CD4-positive, alpha-beta T cell treated with Interleukin-12 subunit alpha and Interleukin-12 subunit beta, for 1 hour (primary cell): ENCODE measurements around the gene CFDP1.
"Not testable (repeated sequence)": the region's sequence is repeated elsewhere in the genome, so short reads cannot be mapped to it uniquely, and the experiment has no call there.

Experiments used
- DNase-seq: peaks from one replicate; pipeline ENCODE4 v3.0.0-alpha.2; 2020

The CFDP1 gene

DNA sequence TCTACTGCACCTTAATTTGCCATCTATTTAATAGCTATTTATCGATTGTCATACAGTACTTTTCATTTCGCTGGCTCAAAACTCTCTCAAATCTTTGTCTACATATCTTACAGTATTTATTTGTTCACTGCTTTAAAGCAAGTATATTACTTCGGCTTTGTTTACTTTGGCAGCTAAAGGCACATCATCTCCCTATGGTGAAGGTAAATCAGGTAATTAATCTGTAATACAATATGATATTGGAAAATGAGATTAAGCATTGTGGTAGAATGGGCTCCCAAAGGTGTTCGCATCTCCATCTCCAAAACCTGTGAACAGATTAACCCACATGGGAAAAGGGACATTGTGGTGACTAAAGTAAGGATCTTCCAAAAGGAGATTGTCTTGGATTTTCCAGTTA is 24.7 kb upstream of the CFDP1 start:
- DNase-seq = no peak

DNA sequence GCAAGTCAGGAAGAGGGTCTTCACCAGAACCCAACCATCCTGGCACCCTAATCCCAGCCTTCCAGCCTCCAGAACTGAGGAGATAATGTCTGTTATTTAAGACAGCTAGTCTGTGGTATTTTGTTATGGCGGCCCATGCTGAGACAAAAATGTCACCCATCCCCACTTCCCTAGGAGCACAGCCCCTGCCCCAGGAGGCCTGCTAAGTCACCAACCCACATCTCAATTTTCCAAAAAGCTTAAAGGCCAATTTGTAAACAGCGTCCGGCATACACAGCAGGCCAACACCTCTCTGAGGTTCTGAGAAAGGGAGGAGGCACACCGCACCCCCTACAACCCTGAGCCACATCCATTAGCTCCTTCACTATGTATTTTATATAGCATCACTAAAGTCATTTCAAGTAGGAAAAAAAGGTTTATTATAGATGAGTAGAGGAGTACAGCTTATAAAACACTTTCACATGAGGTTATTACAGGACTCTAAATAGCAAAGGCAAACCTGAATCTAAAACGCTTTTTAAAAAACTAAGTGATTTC is 24.2 kb upstream of the CFDP1 start:
- no peak for DNase-seq

DNA sequence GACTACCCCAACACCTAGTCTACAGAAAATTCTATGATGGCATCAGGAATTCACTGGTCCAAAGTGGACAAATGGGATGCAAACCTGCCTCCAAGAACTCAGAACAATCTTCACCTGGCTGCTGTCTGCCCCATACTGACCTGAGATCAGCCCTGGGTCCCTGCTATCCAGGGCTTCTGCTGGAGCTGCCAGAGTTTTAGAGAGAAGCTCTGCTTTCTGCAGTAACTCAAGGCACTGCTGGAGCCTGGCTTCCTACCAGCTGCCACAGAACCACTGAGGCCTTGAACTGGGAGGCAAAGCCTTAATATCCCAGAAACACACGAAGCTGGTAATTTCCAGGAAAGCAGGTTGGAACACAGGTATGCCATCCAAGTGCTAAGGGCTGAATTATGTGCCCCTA is 23.7 kb upstream of the CFDP1 start:
- no peak for DNase-seq

DNA sequence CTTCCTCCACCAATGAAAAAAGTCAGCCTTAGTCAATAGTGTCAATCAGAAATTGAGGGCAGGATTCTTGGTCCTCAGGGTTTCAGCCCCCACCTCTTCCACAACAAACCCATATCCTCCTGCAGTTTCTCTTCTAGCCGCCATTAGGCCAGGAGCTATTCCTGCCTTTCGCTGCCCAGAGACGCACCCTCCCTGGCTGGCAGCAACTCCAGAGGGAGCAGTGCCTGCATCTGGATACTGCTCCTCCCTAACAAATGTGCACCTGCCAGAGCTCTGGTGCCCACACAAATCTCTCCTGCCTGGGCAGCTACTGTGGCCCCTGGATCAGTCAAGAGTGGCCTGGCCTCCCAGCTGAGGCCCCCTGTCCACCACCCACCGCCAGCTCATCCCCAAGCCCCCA is 23.2 kb upstream of the CFDP1 start:
- not testable (repeated sequence) for DNase-seq

DNA sequence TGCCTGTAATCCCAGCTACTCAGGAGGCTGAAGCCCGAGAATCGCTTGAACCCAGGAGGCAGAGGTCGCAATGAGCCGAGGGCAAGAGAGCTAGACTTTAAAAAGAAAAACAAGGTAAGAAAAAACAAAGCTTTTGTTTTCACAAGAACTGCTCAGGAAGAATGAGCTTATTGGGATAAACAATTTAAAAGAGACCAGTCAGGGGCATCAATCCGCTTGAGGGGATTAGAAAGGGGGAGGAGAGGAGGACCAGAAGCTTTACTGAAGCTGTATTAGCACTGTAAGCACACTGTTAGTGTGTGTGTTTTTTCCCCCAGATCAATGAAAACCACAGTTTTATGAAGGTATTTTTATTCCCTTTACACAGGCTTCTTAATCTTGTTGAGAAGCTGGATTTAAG is 22.4 kb upstream of the CFDP1 start:
- DNase-seq = no peak

DNA sequence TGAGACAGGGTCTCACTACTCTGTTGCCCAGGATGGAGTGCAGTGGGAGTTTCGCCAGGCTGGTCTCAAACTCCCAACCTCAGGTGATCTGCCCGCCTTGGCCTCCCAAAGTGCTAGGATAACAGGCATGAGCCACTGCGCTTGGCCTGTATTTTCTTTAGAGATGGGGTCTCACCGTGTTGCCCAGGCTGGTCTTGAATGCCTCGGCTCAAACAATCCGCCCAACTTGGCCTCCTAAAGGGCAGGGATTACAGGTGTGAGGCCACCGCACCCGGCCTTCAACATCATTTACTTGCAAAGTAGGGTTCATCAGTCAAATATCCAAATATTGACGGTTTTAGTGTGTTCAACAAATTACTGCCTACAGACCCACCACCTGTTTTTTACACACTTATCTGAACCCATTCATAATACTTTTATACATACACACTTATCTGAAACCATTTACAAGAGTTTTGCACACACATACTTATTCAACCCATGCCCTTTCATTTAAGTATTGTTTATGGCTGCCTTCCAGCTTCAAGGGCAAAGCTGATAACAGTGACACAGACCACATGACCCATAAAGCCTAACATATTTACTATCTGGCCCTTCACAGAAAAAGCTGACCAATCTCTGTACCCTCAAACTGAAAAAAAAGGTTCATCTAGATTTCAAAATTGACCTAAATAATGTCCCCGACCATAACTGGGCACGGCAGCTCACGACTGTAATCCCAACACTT is 19.3 kb upstream of the CFDP1 start:
- no peak for DNase-seq

DNA sequence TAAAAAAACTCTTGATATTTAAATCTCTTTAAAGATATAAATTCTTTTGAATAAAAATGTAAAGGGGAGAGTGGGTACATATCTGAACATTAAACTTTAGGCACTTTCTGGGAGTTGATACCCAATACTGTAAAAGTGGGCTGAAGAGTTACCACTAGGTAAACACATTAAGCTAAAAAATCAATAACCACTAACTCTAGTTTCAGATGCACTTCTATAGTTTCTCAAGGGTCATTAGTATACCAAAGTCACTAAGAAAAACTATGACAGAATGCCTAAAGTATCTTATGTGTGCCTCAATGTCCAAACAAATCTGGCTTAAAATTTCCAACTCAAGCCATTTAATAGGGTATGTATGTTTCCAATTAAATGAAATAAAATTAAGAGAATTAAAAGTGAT is 13.1 kb upstream of the CFDP1 start:
- no peak for DNase-seq

DNA sequence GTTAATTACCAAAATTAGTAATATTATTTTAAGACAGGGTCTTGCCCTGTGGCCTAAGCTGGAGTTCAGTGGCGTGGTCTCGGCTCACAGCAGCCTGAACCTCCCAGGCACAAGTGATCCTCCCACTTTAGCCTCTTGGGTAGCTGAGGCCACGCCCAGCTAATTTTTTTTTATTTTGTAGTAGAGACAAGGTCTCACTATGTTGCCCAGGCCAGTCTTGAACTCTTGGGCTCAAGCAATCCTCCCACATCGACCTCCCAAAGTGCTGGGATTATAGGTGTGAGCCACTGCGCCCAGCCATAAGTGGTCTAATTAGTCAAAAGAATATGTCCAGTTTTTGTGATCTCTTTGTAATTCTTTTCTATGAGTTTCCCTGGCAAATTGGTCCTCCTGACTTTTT is 12.0 kb upstream of the CFDP1 start:
- DNase-seq = no peak

DNA sequence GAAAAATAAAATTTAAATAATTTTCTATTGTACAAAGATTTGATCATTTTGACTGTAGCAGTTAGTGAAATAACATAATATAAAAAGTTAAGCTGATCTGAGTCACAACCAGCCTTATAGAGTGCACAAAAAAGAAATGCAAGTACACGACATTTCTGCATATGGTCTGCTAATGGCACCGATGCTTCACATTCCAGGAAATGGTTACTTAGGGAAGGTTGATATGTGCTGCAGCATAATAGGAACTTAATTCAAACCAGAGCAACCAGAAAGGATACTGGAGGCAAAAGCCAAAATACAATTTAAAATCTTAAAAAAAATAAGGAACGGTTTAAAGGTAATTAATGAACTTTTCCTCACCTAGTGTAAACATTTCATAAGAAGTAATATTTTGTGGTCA is 10.0 kb upstream of the CFDP1 start:
- no peak for DNase-seq

DNA sequence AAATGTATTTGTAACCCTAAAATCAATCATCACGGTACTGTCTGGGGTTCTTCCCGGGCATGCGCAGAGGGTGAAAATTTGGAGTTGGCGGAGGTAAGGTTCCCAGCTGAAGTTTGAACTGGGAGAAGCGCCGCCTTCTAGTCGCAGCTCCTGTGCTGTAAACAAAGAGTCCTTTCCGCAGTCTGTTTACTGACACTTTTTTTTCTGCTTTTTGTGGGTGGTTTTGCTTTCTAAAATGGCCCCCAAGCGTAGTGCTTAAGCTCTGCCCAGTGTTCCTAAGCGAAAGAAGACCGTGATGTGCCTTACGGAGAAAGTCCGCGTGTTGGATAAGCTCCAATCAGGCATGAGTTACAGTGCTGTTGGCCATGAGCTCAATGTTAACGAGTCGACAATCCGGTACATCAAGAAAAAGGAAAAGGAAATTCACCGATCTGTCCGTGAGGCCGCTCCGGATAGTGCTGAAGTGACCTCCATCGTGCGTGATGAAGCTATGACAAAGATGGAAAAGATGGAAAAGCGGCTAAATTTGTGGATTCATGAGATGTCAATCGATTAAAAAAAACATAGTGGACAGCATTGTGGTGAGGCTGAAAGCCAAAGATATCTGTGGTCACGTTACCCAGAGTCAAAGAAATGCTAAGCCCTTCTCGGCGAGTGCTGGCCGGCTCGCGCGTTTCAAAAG is 570 bp upstream of the CFDP1 start:
- peak; percentile 86 for DNase-seq

DNA sequence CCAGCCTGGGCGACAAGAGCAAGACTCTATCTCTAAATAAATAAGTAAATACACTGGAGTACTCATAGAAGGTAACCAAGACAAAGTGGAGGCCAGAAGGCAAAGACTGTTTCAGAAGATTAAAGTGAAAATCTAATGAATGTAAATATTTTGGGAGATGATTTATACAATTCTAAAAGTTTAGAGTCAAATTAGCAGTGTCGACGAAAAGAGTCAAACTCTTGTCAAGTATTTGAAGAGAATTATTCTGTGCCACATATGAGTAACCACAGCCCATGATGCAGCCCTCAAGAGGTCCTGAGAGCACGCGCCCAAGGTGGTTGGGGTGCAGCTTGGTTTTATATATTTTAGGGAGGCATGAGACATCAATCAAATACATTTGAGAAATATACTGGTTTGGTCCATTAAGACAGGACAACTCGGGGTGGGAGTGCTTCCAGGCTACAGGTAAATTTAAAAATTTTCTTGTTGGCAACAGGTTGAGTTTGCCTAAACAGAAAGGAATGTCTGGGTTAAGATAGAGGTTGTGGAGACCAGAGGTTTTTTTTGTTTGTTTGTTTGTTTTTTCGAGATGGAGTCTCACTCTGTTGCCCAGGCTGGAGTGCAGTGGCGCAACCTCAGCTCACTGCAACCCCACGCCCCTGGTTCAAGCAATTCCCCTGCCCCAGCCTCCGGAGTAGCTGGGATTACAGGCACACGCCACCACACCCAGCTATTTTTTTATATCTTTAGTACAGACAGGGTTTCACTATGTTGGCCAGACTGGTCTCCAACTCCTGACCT is 3.5 kb downstream of the CFDP1 start:
- DNase-seq = no peak

DNA sequence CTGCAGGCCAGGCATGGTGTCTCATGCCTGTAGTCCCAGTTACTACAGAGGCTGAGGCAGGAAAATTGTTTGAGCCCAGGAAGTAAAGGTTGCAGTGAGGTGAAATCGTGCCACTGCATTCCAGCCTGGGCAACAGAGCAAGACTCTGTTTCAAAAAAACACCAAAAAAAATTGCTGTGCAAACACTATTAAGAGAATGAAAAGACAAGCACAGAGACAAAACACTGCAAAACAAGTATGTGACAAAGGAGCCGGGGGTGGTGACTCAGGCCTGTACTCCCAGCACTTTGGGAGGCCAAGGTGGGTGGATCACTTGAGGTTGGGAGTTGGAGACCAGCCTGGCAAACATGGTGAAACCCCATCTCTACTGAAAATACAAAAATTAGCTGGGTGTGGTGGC is 6.8 kb downstream of the CFDP1 start:
- not testable (repeated sequence) for DNase-seq

DNA sequence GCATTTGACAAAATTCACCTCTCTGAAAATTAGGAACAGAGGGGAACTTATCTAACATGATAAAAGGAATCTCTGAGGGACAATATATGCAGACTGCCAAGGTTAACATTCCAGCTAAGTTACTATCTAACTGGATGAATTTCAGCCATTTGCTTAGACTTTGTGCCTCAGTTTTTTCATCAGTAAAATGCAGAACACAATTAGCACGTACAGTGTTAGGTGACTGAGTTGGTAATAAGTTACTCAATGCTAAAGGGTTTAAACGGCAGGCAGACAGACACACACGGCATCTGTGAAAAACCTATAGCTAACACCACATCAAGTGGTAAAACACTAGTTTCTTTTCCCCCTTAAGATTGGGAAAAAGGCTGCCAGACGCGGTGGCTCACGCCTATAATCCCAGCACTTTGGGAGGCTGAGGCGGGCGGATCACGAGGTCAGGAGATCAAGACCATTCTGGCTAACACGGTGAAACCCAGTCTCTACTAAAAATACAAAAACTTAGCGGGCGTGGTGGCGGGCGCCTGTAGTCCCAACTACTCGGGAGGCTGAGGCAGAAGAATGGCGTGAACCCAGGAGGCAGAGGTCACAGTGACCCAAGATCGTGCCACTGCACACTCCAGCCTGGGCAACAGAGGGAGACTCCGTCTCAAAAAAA is 9.1 kb downstream of the CFDP1 start:
- DNase-seq = not testable (repeated sequence)

DNA sequence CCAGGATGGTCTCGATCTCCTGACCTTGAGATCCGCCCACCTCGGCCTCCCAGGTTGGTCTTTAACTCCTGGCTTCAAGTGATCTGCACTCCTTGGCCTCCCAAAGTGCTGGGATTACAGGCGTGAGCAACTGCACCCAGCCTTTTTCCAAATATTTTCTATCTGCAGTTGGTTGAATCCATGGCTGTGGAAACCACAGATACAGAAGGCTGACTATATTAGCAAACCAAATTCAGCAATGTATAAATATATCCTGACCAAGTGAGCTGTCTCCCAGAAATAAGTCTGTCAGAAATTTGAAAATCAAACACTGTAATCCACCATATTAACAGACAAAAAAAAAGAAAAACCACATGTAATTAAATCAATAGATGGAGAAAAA is 9.6 kb downstream of the CFDP1 start:
- DNase-seq = no peak

DNA sequence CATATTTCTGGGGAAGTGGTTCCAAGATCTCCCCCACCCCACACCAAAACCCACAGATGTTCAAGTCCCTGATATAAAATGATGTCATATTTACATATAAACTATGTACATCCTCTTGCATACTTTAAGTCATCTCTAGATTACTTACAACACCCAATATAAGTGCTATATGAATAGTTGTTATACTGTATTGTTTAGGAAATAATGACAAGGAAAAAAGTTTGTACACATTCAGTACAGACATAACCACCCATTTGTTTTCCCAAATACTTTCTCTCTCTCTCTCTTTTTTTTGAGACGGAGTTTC is 11.5 kb downstream of the CFDP1 start:
- DNase-seq = no peak

DNA sequence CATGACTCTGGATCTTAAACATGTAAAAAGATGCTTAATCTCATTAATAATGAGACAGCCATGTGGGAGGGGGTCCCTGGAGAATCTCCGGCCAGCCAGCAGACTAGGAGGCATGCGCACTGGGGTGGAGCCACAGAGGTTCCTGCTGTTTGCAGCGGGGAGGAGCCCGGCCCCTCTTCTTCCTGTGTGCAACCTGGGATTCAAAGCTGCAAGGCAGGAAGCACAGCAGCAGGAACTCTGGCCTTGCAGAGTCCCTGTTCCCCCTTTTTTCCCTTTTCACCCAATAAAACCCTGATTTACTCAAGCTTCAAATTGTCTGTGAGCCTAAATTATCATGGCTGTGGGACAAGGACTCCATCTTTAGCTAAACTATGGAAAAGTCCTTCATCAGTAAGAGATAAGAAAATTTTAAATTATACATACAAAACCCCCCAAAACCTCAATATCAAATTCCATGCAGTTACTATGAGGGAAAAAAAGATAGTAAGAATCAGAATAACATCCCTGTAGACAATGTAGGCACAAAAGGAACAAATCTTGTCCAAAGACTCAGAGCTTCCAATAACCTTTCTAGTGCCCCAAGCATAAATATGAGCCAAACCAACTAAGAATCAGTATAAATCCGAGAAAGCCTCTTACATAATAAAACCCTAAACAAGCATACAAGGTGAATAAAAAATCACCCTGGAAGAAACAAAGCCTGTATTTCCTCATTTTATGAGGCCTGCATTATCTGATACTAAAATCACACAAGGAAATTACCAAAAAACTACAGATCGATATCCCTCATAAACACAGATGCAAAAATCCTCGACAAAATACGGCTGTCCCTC is 12.1 kb downstream of the CFDP1 start:
- no peak for DNase-seq

DNA sequence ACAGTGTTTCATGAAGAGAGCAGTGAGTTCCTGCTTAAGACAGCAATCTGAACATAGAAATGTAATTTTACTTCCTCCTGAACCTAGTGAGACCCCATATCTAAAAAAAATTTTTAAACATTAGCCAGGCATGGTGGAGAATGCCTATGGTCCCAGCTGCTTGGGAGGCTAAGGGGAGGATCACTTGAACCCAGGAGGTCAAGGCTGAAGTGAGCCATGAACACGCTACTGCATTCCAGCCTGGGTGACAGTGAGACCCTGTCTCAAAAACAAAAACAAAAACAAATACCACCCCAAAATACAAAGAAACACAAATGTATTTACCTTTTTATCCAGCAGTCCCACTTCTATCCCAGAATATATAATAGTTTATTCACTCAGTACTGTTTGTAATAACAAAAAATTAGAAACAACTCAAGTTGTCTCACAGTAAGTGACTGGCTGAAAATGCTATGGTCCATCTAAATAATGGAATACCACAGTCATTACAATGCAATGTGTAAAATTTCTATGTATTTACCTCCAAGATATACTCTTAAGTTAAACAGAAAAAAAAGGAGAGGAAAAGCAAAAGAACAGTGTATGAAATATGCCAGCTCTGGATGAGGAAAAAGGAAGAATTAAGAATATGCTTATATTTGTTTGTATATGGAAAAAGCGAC is 16.3 kb downstream of the CFDP1 start:
- no peak for DNase-seq

DNA sequence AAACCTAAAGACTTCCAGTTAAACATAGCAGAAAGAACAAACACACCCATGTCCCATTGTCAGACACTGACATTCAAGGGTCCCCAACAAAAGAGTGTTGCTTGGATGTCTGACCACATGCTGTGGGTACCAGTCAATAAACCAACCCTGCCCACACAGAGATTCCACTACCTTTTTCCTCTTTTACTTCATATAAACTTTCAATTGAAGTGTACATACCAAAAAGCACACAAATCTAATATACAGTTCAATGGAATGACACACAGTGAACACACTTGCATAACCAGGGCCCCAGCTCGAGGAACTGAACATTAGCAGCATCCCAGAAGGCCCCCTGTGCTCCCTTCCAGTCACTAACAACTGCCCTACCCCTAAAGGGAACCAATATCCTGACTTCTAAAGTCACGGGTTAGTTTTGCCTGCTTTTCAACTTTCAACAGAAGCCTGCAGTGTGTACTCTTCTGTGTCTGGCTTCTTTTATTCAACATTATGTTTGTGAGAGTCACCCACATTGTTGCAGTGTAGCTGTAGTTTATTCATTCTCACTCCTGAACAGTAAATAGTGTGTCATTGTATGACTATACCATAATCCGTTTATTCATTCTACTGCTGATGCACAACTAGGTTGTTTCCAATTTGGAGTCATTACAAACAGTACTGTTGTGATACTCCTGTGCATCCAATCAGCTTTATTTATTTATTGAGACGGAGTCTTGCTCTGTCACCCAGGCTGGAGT is 18.0 kb downstream of the CFDP1 start:
- DNase-seq = no peak

DNA sequence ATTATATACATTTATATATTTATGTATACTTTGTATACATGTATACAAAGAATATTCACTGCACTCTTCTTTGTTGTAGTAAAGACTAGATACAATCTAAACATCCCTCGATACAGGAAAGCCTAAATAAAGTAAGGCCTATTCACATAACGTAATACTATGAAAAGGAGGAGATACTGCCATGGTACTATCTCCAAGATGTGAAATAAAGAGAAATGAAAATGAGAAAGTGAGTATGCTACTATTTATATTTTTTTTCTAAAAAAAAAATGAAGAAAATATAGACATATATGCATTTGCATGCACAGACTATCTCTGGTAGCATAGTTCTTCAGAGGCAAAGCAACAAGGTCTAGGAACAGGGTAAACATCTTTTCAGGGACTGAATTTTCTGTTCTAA is 19.4 kb downstream of the CFDP1 start:
- no peak for DNase-seq

DNA sequence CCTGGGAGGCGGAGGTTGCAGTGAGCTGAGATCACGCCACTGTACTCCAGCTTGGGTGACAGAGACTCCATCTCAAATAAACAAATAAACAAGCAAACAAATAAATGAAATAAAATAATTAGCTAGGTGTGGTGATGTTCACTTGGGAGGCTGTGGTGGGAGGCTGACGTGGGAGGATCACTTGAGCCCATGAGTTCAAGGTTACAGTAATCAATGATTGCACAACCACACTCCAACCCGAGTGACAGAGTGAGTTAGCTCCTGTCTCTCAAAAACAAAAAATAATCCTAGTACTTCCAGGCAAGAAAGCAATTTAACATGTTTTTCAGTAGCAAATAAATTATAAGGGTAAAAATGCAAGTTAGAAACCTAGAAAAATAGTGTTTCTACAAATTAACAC is 26.4 kb downstream of the CFDP1 start:
- no peak for DNase-seq

DNA sequence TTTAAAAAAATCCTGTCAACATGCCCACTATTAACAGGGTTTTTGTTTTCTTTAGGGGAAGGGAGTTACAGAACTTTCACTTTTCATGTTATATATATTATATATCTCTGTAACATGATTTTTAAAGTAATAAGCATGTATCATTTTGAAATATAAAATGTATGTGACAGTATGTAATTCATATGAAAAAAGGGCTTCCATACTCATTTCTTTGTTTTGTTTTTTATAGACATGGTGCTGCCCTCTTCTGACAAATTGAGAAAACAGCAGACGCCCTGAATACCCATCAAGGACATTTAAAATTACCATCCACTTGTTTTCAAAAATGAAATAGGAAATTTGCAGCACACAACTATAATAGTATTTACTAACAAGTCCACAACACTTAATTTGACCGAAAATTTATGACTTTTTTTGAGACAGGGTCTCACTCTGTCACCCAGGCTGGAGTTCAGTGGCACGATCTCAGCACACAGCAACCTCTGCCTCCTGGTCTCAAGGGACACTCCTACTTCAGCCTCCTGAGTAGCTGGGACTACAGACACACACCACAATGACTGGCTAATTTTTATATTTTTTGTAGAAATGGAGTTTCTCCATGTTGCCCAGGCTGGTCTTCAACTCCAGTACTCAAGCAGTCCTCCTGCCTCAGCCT is 30.4 kb downstream of the CFDP1 start:
- peak; percentile 46 for DNase-seq
